Lower lobe of right lung (tissue), 2 donors: ENCODE data around the gene REPS2. TPM values are rescaled to one million over a fixed set of nuclear protein-coding genes. Genes with fewer than 3 reads are reported as not detected.
"Not testable (repeated sequence)": the region's sequence is repeated elsewhere in the genome, so short reads cannot be mapped to it uniquely, and the experiment has no call there.

ENCODE experiments used
- ATAC-seq, 2 donors: fragments of 200-7000 bp; cut with Tn5 transposase; one replicate each; pipeline ENCODE4 v1.9.1; 2020 to 2022; ENCODE audit warnings: mild to moderate bottlenecking in 2 of 2, moderate library complexity in 2 of 2
- DNase-seq: peaks from one replicate; pipeline ENCODE4 v3.0.0-alpha.2; 2020
- H3K27ac ChIP-seq: fragments of 200-600 bp; one replicate; pipeline ENCODE4 v1.8.0; 2022
- H3K27me3 ChIP-seq: fragments of 200-600 bp; one replicate; pipeline ENCODE4 v1.8.0; 2022; ENCODE audit warnings: low read depth
- H3K36me3 ChIP-seq: fragments of 200-600 bp; one replicate; pipeline ENCODE4 v1.8.0; 2022; ENCODE audit warnings: mild to moderate bottlenecking
- H3K4me1 ChIP-seq: fragments of 200-600 bp; one replicate; pipeline ENCODE4 v1.8.0; 2022
- H3K4me3 ChIP-seq: fragments of 200-600 bp; one replicate; pipeline ENCODE4 v1.8.0; 2022; ENCODE audit warnings: mild to moderate bottlenecking
- H3K9me3 ChIP-seq: fragments of 200-600 bp; one replicate; pipeline ENCODE4 v1.8.0; 2022
- CTCF ChIP-seq: fragments of 200-600 bp; IDR thresholded peaks from one replicate; pipeline ENCODE4 v1.8.0; 2022; ENCODE audit warnings: antibody characterized with exemption, mild to moderate bottlenecking
- intact Hi-C: fragments of 100-400 bp; cut with DNase I; formaldehyde crosslinking; loops from one replicate; pipeline ENCODE4 v1.11.0; 2022
- total RNA-seq: library from RNA; stranded (reverse); fragmentation: NEBNext Ultra II Directional; extraction: Animal tissue kit (Norgen Biotek cat#: 25700); gene quantifications from one replicate; pipeline ENCODE4 v1.2.1, GENCODE V29; 2021
- donor health status: DM: no; HTN: yes; CAD: no; lungs with severe emphysema.

Gene REPS2
- total RNA-seq, 1 donor from 2014 or later = 18.5 TPM

- ATAC-seq (no peak), DNase-seq (no peak)
- intact Hi-C loops = no loop called here
- Histone ChIP-seq H3K9me3 (no peaks in the 10 kb centered on the region), H3K4me1 (no peaks in the 10 kb centered on the region), H3K27ac (no peak overlapping the region), H3K36me3 (no peaks in the 10 kb centered on the region), H3K27me3 (no peaks in the 10 kb centered on the region), H3K4me3 (no peak overlapping the region)
- no peak for TF ChIP-seq CTCF
These were observed 16.8 kb downstream of the REPS2 start for GRCh38 chrX:16963216-16963615.

- H3K27me3 ChIP-seq, ATAC-seq, H3K4me3 ChIP-seq, DNase-seq, H3K27ac ChIP-seq, H3K4me1 ChIP-seq, H3K9me3 ChIP-seq, intact Hi-C loops, H3K36me3 ChIP-seq: not testable (repeated sequence)
These were observed 18.5 kb downstream of the REPS2 start for GRCh38 chrX:16964976-16965375.

GRCh38 chrX:16966752-16967448 is 20.4 kb downstream of the REPS2 start:
- no peak for ATAC-seq
- Histone ChIP-seq H3K4me1 (no peaks in the 10 kb centered on the region), H3K27ac (no peak overlapping the region), H3K27me3 (no peaks in the 10 kb centered on the region), H3K9me3 (no peaks in the 10 kb centered on the region), H3K36me3 (no peaks in the 10 kb centered on the region), H3K4me3 (no peak overlapping the region)
- no peak for DNase-seq
- intact Hi-C loops = no loop called here
- no peak for TF ChIP-seq CTCF

GRCh38 chrX:16968753-16969152 is 22.3 kb downstream of the REPS2 start:
- ATAC-seq = not testable (repeated sequence)

GRCh38 chrX:16970977-16971376 is 24.5 kb downstream of the REPS2 start:
- no peak for TF ChIP-seq CTCF
- Histone ChIP-seq H3K4me3 (no peak overlapping the region), H3K27ac (no peak overlapping the region), H3K4me1 (no peaks in the 10 kb centered on the region), H3K9me3 (no peaks in the 10 kb centered on the region), H3K36me3 (no peaks in the 10 kb centered on the region), H3K27me3 (no peaks in the 10 kb centered on the region)
- ATAC-seq (no peak), DNase-seq (no peak)
- intact Hi-C loops = no loop called here

More at GRCh38 chrX:16968753-16969152, 22.3 kb downstream of the REPS2 start:
- H3K4me1 ChIP-seq, DNase-seq, H3K27ac ChIP-seq, H3K9me3 ChIP-seq, H3K4me3 ChIP-seq, H3K27me3 ChIP-seq, H3K36me3 ChIP-seq, intact Hi-C loops: not testable (repeated sequence)

- Histone ChIP-seq H3K9me3 (no peaks in the 10 kb centered on the region), H3K4me1 (no peaks in the 10 kb centered on the region), H3K4me3 (no peak overlapping the region), H3K27ac (no peak overlapping the region), H3K36me3 (no peaks in the 10 kb centered on the region), H3K27me3 (no peaks in the 10 kb centered on the region)
- no peak for TF ChIP-seq CTCF
- intact Hi-C loops = no loop called here
- DNase-seq = no peak
- no peak for ATAC-seq
These were observed 25.2 kb downstream of the REPS2 start for GRCh38 chrX:16971694-16972093.
